Mucosa of stomach (tissue), 1 donor: ENCODE results near the gene PGM2.
"Not testable (repeated sequence)": the region's sequence is repeated elsewhere in the genome, so short reads cannot be mapped to it uniquely, and the experiment has no call there.

Source experiments
- H3K27me3 ChIP-seq: one replicate; pipeline ENCODE4 v1.7.0; 2013; ENCODE audit warnings: mild to moderate bottlenecking, low read length; ENCODE audit not compliant: control insufficient read depth, insufficient read depth
- H3K36me3 ChIP-seq: one replicate; pipeline ENCODE4 v1.7.0; 2013; ENCODE audit warnings: low read length; ENCODE audit not compliant: control insufficient read depth, insufficient read depth
- H3K4me1 ChIP-seq: one replicate; pipeline ENCODE4 v1.7.0; 2013; ENCODE audit warnings: mild to moderate bottlenecking, low read length; ENCODE audit not compliant: control insufficient read depth, insufficient read depth
- H3K4me3 ChIP-seq: one replicate; pipeline ENCODE4 v1.7.0; 2013; ENCODE audit warnings: low read length
- H3K9ac ChIP-seq: one replicate; pipeline ENCODE4 v1.7.0; 2013; ENCODE audit warnings: mild to moderate bottlenecking, low read length, moderate library complexity
- H3K9me3 ChIP-seq: one replicate; pipeline ENCODE4 v1.7.0; 2013; ENCODE audit warnings: mild to moderate bottlenecking, low read length, moderate library complexity; ENCODE audit not compliant: control insufficient read depth
- donor health status: Pancreatic carcinoma.

PGM2 gene

DNA sequence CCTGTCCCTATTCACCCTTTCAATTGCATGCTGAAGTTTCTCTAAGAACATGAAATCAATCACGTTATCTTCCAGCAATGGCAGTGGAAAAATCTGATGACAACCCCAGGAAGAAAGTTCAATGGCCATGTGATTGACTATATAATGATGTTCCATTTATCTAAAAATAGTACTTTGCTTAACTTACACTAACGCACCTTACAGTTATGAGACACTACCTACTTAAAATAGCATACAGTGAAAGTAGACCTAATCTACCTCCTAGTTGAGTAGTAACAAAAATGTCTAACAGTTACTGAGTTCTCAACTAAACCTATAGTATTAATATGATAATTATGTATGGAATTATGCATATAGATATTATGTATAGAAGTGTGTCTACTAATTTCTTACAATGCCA lies 28.6 kb upstream of the PGM2 start:
- Histone ChIP-seq H3K36me3 (no peaks in the 10 kb centered on the region), H3K27me3 (no peaks in the 10 kb centered on the region), H3K9me3 (no peaks in the 10 kb centered on the region), H3K4me3 (no peak overlapping the region), H3K4me1 (no peaks in the 10 kb centered on the region), H3K9ac (no peak overlapping the region)

DNA sequence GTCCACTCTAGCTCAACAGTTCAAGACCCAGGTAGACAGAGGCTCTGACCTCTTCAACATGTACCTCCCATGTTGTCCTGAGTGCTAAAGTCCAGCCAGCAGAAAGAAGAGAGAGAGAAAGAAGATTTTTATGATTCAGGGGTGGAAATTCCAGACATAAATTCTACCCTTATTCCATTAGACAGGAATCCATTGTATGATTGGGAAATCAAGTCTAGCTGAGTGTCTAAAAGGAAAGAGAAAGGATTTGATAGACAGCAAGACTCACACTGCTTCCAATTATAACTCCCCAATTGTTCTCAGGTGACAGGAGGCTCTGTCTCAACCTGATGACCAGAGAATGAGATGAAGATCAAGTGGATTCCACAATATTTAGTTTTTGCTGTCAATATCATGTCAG lies 27.9 kb upstream of the PGM2 start:
- no peak overlapping the region for H3K9ac ChIP-seq
- no peaks in the 10 kb centered on the region for H3K4me1 ChIP-seq
- H3K9me3 ChIP-seq: no peaks in the 10 kb centered on the region
- no peak overlapping the region for H3K4me3 ChIP-seq
- H3K36me3 ChIP-seq: no peaks in the 10 kb centered on the region
- no peaks in the 10 kb centered on the region for H3K27me3 ChIP-seq

DNA sequence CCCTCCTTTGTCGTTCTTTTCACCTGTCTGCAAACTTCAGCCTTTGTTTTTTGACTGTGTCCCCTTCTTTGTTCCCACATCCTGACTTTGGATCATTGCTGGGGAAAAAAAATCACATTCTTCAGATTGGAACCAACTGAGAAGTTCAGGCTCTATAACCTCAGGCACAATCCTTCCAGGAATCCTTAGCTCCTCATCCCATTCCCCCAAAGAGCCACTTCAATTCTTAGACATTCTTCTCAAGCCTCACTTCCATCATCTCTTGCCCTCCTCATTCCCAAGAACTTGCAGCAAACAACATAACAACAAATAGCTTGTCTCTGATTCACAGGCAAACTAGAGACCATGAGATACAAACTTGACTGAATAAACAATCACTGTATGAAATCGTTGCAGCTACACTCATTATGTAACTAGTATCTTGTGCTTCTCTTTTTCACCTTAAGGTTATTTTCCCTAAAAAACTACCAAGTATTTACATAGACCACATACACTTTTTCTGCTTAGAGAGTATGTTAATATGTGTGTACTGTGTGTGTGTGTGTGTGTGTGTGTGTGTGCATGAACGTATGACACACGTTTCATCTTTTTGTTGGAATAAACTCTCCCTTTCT lies 26.4 kb upstream of the PGM2 start:
- Histone ChIP-seq H3K9me3 (no peaks in the 10 kb centered on the region), H3K36me3 (no peaks in the 10 kb centered on the region), H3K4me1 (no peaks in the 10 kb centered on the region), H3K27me3 (no peaks in the 10 kb centered on the region), H3K9ac (no peak overlapping the region), H3K4me3 (no peak overlapping the region)

DNA sequence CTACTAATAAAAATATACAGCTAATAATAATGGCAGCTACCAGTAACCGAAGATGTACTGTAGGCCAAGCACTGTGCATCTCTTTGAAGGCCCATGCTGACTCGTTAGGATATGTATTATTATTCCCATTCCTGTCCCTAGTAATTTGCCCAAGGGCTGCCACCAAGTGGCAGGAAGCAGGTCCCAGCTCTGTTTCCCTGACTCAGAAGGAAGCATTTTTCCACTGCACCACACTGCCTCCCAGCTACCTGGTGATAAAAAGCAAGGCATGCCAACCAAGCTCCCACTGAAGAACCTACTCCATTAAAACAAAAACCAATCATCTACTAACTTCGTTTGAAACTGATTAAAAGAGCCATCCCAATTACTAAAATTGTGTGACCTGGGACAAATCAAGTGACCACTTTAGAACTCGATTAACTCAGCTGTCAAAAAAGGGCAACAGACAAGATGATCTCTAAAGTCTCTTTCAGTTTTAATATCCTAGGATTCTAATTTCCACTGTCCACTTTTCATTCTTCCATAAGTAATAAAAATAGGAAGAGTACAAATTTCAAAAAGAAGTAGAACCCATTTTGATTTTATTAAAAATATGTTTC lies 24.3 kb upstream of the PGM2 start:
- no peaks in the 10 kb centered on the region for H3K9me3 ChIP-seq
- no peak overlapping the region for H3K9ac ChIP-seq
- H3K27me3 ChIP-seq: no peaks in the 10 kb centered on the region
- H3K36me3 ChIP-seq: no peaks in the 10 kb centered on the region
- H3K4me1 ChIP-seq: no peaks in the 10 kb centered on the region
- H3K4me3 ChIP-seq: no peak overlapping the region

DNA sequence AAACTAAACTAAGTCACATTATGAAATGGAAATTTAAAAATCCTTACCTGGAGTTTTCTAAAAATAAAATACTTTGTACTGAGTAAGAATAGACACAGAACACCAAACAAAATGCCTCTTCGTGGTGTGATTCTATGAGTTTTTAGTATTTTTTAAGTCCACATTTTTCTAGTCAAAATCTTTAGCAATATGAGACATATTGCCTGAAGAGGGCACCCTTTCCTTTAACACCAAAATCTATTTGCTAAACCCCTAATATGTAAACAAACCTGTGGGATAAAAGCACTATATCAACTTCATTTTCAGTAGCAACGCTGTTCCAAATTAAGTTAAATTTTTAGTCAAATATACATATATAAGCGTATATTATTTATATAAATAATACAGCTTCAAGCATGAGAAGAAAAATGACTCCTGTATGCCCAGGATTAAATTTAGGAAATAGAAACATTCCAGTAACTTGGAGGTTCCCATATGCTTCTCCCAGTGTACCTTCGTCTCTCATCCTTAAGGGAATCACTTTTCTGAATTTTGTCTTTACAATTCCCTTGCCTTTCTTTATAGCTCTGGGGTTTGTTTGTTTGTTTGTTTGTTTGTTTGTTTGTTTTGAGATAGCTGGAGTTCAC lies 23.0 kb upstream of the PGM2 start:
- no peaks in the 10 kb centered on the region for H3K4me1 ChIP-seq
- no peaks in the 10 kb centered on the region for H3K36me3 ChIP-seq
- H3K9ac ChIP-seq: no peak overlapping the region
- H3K4me3 ChIP-seq: no peak overlapping the region
- no peaks in the 10 kb centered on the region for H3K9me3 ChIP-seq
- H3K27me3 ChIP-seq: no peaks in the 10 kb centered on the region

DNA sequence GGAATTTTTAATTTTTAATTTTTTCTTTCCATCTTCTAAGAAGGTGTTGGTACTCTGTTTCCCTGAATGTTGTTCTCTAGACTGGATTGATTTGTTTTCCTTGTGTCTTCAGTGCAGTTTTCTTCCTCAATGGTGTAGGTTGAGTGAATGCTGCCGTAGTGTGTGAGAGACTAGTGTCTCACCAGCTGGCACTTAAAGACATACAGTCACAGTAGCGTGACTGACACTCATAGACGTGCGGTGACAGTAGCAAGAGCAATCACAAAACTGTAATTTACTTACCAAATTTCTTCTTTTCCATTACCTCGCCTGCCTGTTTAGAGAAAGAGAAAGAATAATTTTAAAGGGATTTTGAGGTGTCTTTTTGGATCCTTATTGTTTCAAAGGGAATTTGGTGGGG lies 21.4 kb upstream of the PGM2 start:
- no peak overlapping the region for H3K9ac ChIP-seq
- H3K36me3 ChIP-seq: no peaks in the 10 kb centered on the region
- H3K4me1 ChIP-seq: no peaks in the 10 kb centered on the region

DNA sequence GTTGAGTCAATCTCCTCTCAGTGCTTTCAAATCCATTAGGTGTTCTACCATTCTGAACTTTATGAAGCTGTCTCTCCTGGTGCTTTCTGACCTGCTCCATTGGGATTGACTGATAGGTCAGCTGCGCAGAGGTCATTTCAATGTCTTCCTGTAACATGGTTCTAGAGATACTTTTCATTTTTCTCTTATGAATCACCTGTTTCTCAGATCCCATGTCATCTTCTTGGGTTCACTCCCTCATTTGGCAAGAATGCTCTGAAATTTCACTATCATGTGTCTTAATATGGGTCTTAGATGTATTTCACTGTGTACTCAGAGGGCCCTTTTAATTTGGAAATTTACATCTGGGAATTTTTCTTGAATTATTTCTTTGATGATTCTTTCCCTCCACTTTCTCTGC lies 13.8 kb upstream of the PGM2 start:
- Histone ChIP-seq H3K36me3 (no peaks in the 10 kb centered on the region), H3K9ac (no peak overlapping the region), H3K27me3 (no peaks in the 10 kb centered on the region), H3K9me3 (no peaks in the 10 kb centered on the region), H3K4me1 (no peaks in the 10 kb centered on the region), H3K4me3 (no peak overlapping the region)

More for the DNA sequence above, 21.4 kb upstream of the PGM2 start:
- Histone ChIP-seq H3K9me3 (no peaks in the 10 kb centered on the region), H3K4me3 (no peak overlapping the region), H3K27me3 (no peaks in the 10 kb centered on the region)

DNA sequence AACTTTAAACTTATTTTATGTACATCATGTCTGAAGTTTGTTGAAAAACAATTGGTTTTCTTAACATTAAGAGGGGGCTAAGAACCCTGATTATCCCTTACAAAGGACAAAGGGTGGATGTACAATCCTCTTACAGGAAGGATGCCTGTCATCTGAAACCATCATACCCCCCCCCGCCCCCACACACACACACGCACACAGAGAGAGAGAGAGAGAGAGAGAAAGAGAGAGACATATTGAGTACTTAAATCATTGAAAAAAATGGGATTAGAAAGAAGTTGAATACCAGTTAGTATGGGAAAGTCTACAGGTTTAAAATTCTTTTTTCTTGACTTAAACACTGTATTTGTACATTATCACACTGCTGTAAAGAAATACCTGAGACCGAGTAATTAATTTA lies 10.9 kb upstream of the PGM2 start:
- no peaks in the 10 kb centered on the region for H3K9me3 ChIP-seq

DNA sequence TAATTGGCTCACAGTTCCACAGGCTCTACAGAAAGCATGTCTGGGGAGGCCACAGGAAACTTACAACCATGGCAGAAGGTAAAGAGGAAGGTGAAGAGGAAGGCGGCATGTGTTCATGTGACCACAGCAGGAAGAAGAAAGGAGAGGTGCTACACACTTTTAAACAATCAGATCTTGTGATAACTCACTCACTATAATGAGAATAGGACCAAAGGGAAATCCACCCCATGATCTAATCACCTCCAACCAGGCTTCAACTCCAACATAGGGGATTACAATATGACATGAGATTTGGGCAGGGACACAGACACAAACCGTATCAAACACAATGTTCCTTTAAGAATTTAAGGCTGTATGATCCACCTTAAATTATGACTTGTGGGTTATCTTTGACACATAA lies 10.5 kb upstream of the PGM2 start:
- no peak overlapping the region for H3K9ac ChIP-seq
- no peaks in the 10 kb centered on the region for H3K27me3 ChIP-seq
- H3K4me1 ChIP-seq: no peaks in the 10 kb centered on the region
- no peaks in the 10 kb centered on the region for H3K36me3 ChIP-seq
- no peak overlapping the region for H3K4me3 ChIP-seq
- H3K9me3 ChIP-seq: no peaks in the 10 kb centered on the region

More for the DNA sequence above, 10.9 kb upstream of the PGM2 start:
- Histone ChIP-seq H3K4me3 (no peak overlapping the region), H3K27me3 (no peaks in the 10 kb centered on the region), H3K4me1 (no peaks in the 10 kb centered on the region), H3K9ac (no peak overlapping the region), H3K36me3 (no peaks in the 10 kb centered on the region)

DNA sequence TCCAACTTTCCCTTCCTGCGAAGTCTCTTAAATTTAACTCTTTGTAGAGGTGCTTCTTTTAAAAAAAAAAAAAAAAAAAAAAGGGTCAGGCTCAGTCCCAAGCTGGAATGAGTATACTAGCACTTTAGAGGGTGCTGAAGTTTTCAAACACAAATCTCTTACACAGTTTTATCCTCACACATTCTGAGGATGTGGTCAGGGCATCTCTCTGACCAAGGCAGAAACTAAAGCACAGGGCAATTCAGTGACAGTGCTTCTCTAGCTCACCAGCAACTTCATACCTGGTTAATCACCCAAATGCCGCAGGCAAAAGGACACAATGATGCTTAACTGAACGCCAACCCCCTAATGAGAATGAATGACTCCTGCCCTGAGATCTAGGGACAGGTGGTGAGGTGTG lies 9.8 kb upstream of the PGM2 start:
- Histone ChIP-seq H3K9ac (no peak overlapping the region), H3K27me3 (no peaks in the 10 kb centered on the region), H3K36me3 (no peaks in the 10 kb centered on the region), H3K4me1 (no peaks in the 10 kb centered on the region), H3K4me3 (no peak overlapping the region), H3K9me3 (no peaks in the 10 kb centered on the region)

DNA sequence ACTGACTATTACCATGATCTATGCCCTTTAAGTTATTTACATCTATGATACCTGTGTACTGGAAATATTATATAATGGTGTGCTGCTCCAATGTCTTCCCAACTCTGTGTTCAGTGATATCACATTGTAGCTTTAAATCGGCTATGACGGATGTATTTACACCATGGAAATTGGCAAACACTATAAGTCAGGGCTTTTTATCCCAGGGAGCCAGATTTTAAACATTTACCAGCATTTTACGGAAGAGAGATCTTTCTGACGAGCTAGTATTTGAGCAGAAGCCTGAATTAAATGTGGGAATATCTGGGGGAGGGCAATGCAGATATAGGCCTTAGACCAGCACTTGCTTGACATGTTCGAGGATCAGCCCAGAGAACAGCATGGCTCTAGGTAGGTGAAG lies 7.7 kb upstream of the PGM2 start:
- Histone ChIP-seq H3K36me3 (no peaks in the 10 kb centered on the region), H3K4me1 (no peaks in the 10 kb centered on the region), H3K4me3 (no peak overlapping the region), H3K9me3 (no peaks in the 10 kb centered on the region), H3K27me3 (no peaks in the 10 kb centered on the region), H3K9ac (no peak overlapping the region)

DNA sequence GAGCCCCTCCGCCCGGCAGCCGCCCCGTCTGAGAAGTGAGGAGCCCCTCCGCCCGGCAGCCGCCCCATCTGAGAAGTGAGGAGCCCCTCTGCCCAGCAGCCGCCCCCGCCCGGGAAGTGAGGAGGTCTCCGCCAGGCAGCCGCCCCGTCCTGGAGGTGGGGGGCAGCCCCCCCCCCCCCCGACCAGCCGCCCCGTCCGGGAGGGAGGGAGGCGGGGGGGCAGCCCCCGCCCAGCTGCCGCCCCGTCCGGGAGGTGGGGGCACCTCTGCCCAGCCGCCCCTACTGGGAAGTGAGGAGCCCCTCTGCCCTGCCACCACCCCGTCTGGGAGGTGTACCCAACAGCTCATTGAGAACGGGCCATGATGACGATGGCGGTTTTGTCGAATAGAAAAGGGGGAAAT lies 6.0 kb upstream of the PGM2 start:
- H3K27me3 ChIP-seq, H3K9ac ChIP-seq, H3K4me1 ChIP-seq, H3K4me3 ChIP-seq, H3K9me3 ChIP-seq, H3K36me3 ChIP-seq: not testable (repeated sequence)
